Activated T-cell treated with anti-CD3 and anti-CD28 coated beads, Interleukin-2, amount 50 U/mL, for 48 hours (primary cell): ENCODE data around the gene NISCH.

Source experiments
- DNase-seq, 2 experiments: peaks; one replicate each; pipeline ENCODE4 v3.0.0-alpha.2; 2020

The NISCH gene

DNA sequence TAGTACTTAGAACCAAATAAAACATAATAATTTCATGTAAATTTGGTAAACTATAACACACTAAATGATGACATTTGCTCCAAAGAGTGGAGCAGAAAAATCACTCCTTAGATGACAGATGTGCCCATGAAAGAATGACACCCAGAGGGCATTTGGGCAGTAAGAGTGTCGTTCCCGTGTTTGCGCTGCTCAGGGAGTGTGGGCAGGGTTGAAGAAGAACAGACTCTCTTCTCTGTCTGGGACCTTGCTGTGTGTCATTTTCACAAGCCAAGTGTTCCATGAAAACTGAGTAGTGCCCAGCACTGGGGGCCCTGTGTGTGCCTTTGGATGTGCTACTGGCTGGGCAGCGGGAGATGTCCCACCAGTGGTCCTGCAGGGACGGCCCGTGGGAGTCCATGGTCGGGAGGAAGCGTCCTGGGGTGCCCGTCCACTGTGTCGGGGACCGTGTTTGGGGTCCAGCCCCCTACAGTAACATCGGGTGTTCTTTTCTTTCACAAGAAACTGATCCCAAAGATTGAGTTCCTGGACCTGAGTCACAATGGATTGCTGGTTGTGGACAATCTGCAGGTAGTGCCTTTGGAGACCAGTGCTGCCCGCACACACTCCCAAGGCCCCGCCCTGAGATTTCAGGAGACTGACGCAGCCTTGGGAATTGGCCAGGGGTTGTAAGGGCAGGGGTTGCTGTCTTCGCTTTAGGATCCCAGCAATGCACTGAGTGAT lies 21.8 kb downstream of the NISCH start:
- DNase-seq = no peak

DNA sequence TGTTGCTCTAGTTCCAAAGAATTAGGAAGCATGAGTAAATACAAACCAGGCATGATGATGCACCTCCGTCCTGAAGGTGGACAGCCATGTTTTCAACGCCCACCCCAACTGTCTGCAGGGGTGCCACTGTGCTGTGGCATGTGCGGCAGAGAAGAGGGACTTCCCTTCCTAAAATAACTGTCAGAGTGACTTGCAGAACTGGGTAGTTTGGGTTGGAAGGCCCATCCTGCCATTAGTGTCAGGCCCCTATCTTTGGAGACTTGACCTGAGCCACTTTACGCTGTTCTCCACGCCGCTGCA lies 22.3 kb downstream of the NISCH start:
- no peak for DNase-seq

DNA sequence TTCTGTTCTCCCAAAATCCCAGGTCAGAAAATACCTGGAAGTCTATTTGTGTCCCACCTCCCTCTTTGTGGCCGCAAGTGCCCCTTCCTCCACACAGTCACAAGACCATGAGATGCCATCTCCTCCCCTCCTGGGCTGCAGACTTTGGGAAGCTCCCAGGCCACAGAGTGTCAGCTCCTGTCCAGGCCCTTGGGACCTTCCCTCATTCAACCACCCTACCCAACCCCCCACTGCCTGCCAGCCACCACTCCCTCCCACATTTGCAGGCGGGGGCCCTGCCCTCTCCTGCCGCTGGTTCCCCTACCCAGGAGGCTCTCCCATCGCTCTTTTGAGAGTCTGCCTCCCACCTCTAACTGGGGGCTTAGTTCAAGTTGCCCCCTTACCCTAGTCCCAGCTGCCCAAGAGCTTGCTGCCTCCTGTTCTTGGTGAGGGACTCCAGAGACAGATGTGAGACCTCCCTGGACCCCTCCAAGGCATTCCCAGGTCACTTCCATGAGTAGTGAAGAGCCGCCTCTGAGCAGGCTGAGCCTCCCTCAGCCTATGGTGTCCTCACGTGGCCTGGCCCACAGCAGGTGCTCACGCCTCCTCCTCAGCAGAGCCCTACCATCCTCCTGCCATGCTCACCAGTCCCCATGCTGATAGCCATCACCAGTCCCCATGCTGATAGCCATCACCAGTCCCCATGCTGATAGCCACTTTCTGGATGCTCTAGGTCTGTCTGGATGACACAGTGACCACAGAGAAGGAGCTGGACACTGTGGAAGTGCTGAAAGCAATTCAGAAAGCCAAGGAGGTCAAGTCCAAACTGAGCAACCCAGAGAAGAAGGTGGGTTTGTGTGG lies 23.9 kb downstream of the NISCH start:
- no peak for DNase-seq

- DNase-seq = no peak
Measured at GRCh38 chr3:52479877-52480575, 24.6 kb downstream of the NISCH start.

DNA sequence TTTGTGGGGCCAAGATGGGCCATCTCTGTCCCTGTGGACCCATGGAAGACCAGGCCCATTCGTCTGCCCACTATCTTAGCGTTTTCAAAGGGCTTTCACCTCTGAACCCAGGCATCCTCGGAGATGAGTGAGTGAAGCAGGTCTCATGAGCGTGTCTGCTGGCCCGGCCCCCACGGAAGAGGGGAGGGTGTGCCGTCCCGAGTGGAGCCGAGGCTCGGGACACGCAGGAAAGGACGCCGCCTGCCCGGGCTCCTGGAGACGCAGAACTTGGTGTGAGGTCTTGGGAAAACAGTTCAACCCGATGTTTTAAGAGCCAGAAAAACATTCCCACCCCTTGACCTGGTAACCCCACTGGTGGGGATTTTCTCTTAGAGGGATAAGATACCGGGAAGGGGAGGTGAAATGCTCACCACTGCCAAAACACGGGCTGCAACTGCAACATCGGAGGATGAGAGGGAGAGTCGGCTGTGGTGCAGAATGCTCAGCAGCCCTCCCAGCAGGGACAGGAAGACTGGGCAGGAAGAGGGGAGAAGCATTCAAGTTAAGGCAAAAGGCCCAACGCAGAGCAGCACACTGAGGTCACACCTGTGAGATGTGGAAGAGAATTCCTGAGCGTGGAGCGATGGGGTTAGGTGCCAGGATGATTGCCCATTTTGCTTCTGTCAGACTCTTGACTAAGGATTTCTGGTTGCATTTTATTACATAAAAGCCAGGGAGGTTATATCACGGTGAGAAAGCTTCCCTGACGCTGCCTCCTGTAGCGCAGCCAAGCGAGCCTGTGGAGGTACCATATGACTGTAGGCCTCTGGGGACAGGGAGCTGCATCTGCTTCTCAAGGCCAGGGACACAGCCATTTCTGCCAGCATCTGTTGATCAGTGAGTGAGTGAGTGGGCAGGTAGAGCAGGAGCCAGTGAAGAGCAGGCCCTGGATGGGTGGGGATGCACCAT lies 25.6 kb downstream of the NISCH start:
- no peak for DNase-seq

GRCh38 chr3:52481819-52482521 lies 26.6 kb downstream of the NISCH start:
- peak; percentile 36 to 47 for DNase-seq

GRCh38 chr3:52483081-52483480 lies 27.7 kb downstream of the NISCH start:
- no peak for DNase-seq

- DNase-seq = no peak
Measured at GRCh38 chr3:52483577-52484381, 28.4 kb downstream of the NISCH start.

GRCh38 chr3:52484680-52485461 lies 29.5 kb downstream of the NISCH start:
- no peak for DNase-seq

DNA sequence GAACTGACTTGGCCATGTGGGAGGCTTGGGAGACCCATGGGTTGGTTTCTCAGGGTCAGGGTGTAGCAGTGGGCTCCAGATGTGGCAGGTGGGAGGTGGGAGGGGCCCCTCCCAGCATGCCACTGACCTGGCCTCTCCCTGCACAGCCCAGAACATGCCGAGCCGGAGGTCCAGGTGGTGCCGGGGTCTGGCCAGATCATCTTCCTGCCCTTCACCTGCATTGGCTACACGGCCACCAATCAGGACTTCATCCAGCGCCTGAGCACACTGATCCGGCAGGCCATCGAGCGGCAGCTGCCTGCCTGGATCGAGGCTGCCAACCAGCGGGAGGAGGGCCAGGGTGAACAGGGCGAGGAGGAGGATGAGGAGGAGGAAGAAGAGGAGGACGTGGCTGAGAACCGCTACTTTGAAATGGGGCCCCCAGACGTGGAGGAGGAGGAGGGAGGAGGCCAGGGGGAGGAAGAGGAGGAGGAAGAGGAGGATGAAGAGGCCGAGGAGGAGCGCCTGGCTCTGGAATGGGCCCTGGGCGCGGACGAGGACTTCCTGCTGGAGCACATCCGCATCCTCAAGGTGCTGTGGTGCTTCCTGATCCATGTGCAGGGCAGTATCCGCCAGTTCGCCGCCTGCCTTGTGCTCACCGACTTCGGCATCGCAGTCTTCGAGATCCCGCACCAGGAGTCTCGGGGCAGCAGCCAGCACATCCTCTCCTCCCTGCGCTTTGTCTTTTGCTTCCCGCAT lies 31.8 kb downstream of the NISCH start:
- no peak for DNase-seq

GRCh38 chr3:52487788-52488691 lies 32.6 kb downstream of the NISCH start:
- no peak for DNase-seq

DNA sequence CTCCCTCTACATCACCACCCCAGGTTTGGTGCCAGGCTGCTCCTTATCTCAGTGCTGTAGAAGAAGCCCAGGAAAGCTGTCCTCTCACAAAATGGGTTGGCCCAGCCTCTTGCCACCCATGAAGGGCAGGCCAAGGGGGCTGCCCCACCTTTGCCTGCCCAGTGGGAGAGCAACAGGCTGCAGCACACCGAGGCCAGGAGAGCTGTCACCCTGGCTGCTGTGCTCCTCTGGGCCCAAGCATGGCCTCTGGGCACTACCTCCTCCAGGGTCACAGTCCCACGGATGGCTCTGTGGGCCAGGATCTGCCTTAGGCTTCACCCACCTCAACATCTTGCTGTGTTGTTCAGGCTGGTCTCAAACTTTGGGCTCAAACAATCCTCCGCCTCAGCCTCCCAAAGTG lies 33.3 kb downstream of the NISCH start:
- DNase-seq = no peak

DNA sequence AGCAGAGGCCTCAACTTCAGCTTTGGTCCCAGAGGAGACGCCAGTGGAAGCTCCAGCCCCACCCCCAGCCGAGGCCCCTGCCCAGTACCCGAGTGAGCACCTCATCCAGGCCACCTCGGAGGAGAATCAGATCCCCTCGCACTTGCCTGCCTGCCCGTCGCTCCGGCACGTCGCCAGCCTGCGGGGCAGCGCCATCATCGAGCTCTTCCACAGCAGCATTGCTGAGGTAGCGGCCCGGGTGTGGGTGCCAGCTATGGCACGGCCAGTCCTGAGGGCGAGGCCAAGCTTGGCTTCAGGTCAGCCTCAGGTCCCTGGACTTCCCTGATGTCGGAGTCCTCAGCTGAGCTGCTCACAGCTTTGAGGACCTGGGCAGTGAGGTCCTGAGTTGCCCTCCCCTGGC lies 34.0 kb downstream of the NISCH start:
- no peak for DNase-seq

DNA sequence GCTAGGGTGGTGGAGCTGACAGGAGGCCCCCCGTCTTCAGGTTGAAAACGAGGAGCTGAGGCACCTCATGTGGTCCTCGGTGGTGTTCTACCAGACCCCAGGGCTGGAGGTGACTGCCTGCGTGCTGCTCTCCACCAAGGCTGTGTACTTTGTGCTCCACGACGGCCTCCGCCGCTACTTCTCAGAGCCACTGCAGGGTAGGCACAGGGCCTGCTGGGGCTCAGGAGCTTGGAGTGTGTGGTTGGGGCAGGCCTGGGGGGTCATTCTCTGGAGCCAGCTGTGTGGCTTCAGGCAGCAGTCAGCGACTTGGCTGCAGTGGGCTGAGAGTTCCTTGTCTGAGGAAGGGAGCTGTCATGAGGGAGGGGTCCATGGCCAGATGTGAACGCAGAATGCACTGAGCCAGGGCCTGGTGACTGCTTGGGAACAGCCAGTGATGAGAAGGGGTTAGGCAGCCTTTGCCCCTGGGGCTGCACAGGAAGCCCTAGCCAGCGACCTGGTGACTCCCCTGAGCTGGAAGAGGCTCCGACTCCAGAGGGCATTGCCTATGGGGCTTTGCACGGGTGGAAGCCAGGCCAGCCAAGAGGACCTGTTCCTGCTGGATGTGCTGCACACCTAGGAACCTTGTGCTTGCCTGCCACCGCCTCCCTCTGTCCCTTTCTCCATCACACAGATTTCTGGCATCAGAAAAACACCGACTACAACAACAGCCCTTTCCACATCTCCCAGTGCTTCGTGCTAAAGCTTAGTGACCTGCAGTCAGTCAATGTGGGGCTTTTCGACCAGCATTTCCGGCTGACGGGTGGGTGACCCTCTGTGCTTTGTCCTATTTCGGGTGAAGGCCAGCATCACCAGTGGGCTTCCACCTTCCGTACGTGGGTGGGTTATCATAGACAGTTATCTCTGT lies 34.9 kb downstream of the NISCH start:
- no peak for DNase-seq

DNA sequence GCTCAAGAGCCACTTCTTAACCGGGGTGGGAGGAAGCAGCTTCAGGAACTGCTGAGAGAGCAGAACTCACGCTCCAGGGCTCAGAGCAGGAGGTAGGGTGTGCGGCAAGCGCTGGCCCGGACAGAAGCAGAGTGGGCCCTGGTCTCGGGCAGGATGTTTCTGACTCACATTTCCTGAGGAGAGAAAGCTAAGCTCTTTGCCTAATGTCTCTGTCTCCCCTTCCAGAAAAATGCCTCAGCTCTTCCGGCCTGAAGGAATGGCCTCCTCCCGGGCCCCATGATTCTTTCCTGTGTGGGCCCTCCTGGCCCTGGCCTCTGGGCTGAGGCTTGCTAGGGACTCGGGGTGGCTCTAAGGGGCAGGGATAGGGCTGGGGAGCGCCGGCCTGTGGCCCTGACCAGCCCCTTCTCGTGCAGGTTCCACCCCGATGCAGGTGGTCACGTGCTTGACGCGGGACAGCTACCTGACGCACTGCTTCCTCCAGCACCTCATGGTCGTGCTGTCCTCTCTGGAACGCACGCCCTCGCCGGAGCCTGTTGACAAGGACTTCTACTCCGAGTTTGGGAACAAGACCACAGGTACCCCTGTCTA lies 35.6 kb downstream of the NISCH start:
- no peak for DNase-seq

DNA sequence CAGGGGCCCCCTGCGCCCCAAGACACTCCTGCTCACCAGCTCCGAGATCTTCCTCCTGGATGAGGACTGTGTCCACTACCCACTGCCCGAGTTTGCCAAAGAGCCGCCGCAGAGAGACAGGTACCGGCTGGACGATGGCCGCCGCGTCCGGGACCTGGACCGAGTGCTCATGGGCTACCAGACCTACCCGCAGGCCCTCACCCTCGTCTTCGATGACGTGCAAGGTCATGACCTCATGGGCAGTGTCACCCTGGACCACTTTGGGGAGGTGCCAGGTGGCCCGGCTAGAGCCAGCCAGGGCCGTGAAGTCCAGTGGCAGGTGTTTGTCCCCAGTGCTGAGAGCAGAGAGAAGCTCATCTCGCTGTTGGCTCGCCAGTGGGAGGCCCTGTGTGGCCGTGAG lies 36.7 kb downstream of the NISCH start:
- no peak for DNase-seq
